Ishikawa (cell line): ENCODE results near the gene CACNA2D2.

Experiments
- CEBPB ChIP-seq: IDR thresholded peaks from 2 replicates; pipeline ENCODE4 v1.6.1; 2012
- CREB1 ChIP-seq: IDR thresholded peaks from 2 replicates; pipeline ENCODE4 v1.6.1; 2012; ENCODE audit warnings: low read depth
- EGR1 ChIP-seq: IDR thresholded peaks from 2 replicates; pipeline ENCODE4 v1.6.1; 2012
- EP300 ChIP-seq: IDR thresholded peaks from 2 replicates; pipeline ENCODE4 v1.6.1; 2012; ENCODE audit warnings: borderline replicate concordance
- FOXM1 ChIP-seq: IDR thresholded peaks from 2 replicates; pipeline ENCODE4 v1.6.1; 2012; ENCODE audit warnings: low read depth, borderline replicate concordance
- NFIC ChIP-seq: IDR thresholded peaks from 2 replicates; pipeline ENCODE4 v1.6.1; 2012
- RAD21 ChIP-seq: IDR thresholded peaks from 2 replicates; pipeline ENCODE4 v1.6.1; 2012; ENCODE audit warnings: low read depth
- TAF1 ChIP-seq: IDR thresholded peaks from 2 replicates; pipeline ENCODE4 v1.6.1; 2012; ENCODE audit warnings: low read depth, mild to moderate bottlenecking
- TCF12 ChIP-seq: IDR thresholded peaks from 2 replicates; pipeline ENCODE4 v1.6.1; 2012; ENCODE audit warnings: low read depth
- TEAD4 ChIP-seq: IDR thresholded peaks from 2 replicates; pipeline ENCODE4 v1.6.1; 2012
- YY1 ChIP-seq: IDR thresholded peaks from 2 replicates; pipeline ENCODE4 v1.6.1; 2012; ENCODE audit warnings: low read depth
- ZBTB7A ChIP-seq: IDR thresholded peaks from 2 replicates; pipeline ENCODE4 v1.6.1; 2012; ENCODE audit warnings: low read depth
- TF ChIP-seq, protein P1 (sequence below): IDR thresholded peaks from 2 replicates; pipeline ENCODE4 v1.6.1; 2012; ENCODE audit warnings: low read depth, mild to moderate bottlenecking
- TF ChIP-seq, protein P2 (sequence below): IDR thresholded peaks from 2 replicates; pipeline ENCODE4 v1.6.1; 2012
- TF ChIP-seq, protein P3 (sequence below): IDR thresholded peaks from 2 replicates; pipeline ENCODE4 v1.6.1; 2012

Gene CACNA2D2

DNA sequence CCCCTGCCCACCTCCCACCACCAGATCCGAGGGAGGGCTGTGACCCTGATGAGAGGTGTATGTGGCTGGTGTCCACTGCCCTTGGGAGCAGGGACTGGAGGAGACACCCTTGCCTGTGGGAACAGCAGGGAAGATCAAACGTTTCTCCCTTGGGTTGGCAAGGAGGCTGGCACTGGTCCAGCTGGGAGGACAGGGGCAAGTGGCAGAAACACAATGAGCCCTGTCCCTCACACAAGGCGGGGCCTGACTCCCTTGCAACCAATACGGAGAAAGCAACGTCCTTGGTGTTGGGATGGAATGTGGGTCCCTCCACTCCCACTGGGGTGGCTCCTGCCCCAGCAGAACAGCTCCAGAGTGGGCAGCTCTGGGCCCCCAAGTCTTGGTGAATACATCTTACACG is 186.1 kb downstream of the CACNA2D2 start:
- TF ChIP-seq RAD21 (no peak), NFIC (peak; percentile 81), CREB1 (no peak)

DNA sequence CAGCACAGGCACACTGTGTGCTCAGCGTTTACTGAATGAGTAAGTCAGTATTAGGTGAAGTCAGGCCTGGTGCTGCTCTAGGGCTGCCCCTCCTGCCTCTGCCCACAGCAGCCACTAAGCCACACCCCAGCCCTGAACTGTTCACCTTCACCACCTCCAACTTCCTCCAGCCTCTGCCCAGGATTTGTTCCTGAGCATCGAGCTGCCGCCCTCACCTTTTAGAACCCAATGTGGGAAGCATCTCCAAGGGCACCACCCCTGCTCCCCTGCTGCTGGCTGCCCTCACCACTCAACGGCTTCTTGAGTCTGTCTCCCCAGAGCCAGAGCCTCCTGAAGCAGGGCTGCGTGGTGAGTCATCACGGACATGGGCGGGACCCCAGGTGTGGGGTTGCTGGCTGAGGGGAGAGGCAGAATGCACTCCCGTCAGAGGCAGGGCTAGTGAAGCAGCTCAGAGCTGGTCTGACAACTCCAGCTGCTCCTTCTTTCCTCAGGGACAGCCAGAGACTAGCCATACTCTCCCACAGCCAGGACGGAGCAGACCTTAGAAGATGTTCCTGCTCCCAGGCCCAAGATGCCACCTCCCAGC is 186.7 kb downstream of the CACNA2D2 start:
- TF ChIP-seq ZBTB7A (0 out of 2 replicates have a peak, but pooled peaks have one; percentile 32), TAF1 (peak; percentile 60), FOXM1 (peak; percentile 64; the same call in 1 of the 2 replicates), TCF12 (peak; percentile 88), TEAD4 (peak; percentile 27; the same call in 1 of the 2 replicates), EP300 (no peak; the same call in none of the 2 replicates), RAD21 (peak; percentile 14; the same call in 1 of the 2 replicates), YY1 (peak; percentile 55)
- TF ChIP-seq, protein P1, sequence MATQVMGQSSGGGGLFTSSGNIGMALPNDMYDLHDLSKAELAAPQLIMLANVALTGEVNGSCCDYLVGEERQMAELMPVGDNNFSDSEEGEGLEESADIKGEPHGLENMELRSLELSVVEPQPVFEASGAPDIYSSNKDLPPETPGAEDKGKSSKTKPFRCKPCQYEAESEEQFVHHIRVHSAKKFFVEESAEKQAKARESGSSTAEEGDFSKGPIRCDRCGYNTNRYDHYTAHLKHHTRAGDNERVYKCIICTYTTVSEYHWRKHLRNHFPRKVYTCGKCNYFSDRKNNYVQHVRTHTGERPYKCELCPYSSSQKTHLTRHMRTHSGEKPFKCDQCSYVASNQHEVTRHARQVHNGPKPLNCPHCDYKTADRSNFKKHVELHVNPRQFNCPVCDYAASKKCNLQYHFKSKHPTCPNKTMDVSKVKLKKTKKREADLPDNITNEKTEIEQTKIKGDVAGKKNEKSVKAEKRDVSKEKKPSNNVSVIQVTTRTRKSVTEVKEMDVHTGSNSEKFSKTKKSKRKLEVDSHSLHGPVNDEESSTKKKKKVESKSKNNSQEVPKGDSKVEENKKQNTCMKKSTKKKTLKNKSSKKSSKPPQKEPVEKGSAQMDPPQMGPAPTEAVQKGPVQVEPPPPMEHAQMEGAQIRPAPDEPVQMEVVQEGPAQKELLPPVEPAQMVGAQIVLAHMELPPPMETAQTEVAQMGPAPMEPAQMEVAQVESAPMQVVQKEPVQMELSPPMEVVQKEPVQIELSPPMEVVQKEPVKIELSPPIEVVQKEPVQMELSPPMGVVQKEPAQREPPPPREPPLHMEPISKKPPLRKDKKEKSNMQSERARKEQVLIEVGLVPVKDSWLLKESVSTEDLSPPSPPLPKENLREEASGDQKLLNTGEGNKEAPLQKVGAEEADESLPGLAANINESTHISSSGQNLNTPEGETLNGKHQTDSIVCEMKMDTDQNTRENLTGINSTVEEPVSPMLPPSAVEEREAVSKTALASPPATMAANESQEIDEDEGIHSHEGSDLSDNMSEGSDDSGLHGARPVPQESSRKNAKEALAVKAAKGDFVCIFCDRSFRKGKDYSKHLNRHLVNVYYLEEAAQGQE, result no peak
- TF ChIP-seq, protein P2, sequence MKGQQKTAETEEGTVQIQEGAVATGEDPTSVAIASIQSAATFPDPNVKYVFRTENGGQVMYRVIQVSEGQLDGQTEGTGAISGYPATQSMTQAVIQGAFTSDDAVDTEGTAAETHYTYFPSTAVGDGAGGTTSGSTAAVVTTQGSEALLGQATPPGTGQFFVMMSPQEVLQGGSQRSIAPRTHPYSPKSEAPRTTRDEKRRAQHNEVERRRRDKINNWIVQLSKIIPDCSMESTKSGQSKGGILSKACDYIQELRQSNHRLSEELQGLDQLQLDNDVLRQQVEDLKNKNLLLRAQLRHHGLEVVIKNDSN, result no peak; the same call in 1 of the 2 replicates
- TF ChIP-seq, protein P3, sequence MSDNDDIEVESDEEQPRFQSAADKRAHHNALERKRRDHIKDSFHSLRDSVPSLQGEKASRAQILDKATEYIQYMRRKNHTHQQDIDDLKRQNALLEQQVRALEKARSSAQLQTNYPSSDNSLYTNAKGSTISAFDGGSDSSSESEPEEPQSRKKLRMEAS, result peak; percentile 69

DNA sequence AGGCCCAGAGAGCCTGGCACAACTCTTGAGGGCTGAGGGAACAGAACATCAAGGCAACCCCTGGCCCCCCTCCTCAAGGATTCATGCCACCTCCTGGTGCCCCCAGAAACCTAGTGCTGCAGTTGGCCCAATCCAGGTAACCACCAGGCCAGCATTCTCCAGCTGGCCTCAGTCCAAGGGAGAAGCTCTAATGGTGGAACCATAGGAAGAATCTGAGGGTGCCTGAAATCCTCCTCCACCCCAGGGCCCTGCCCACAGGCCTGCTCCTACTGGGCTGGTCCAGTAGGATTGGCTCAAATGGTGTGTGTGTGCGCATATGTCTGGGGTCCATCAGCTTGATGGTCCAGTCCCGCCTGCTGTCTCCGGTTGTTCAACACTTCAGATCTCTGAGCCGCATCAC is 188.6 kb downstream of the CACNA2D2 start:
- TF ChIP-seq CEBPB, result no peak

DNA sequence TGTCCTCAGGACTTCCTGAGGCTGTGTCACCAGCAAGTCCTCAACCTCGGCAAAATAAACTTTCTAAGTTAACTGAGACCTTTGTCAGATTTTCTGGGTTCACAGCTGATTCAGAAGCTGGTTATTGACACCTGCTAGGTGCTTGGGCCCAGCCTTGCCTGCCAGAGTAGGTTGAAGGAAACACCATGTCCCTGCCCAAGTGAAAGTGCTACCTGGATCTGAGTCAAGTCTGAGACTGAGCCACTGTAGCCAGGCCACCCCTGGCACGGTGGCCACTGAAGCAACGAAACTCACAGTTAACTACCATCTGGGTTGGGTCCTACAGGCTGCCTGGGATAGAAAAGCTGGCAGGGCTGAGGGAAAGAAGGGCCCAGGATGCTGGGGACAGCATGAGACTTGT is 189.1 kb downstream of the CACNA2D2 start:
- TF ChIP-seq, protein P3, result no peak
- TF ChIP-seq TCF12 (no peak), TAF1 (no peak), TEAD4 (no peak), NFIC (no peak), EP300 (no peak), CREB1 (no peak), RAD21 (no peak), FOXM1 (no peak), CEBPB (no peak), EGR1 (no peak), YY1 (no peak), ZBTB7A (no peak)
- TF ChIP-seq, protein P2, result no peak
- TF ChIP-seq, protein P1, result no peak
